MM.1S (cell line): ENCODE measurements around the gene SAMD3.
"Not testable (repeated sequence)": the region's sequence is repeated elsewhere in the genome, so short reads cannot be mapped to it uniquely, and the experiment has no call there.

Experiments used
- CTCF ChIP-seq: fragments of 300-600 bp; sonication (generic); IDR thresholded peaks from 2 replicates; pipeline ENCODE4 v1.5.1; 2016; ENCODE audit warnings: antibody characterized with exemption, low read length, mixed read lengths
- EZH2phosphoT487 ChIP-seq: fragments of 300-600 bp; sonication (generic); IDR thresholded peaks from 2 replicates; pipeline ENCODE4 v1.6.1; 2018; ENCODE audit warnings: antibody characterized with exemption, low read length

- not testable (repeated sequence) for TF ChIP-seq CTCF, EZH2phosphoT487
These were observed 105.5 kb downstream of the SAMD3 start for GRCh38 chr6:130117187-130117701.
